Lower leg skin (tissue), 3 donors: ENCODE data around the gene CIAO2A.

ENCODE experiments used
- CTCF ChIP-seq, 3 donors: fragments of 450-650 bp; IDR thresholded peaks; one replicate each; pipeline ENCODE4 v1.5.1; 2016; ENCODE audit warnings: antibody characterized with exemption in 3 of 3, mild to moderate bottlenecking in 3 of 3, moderate library complexity in 2 of 3
- POLR2A ChIP-seq, 2 donors: fragments of 450-650 bp; IDR thresholded peaks; one replicate each; pipeline ENCODE4 v1.6.1; 2016 to 2017; ENCODE audit warnings: antibody characterized with exemption in 2 of 2, mild to moderate bottlenecking in 1 of 2, moderate library complexity in 1 of 2

- no peak for TF ChIP-seq CTCF (IDR thresholded peaks at IDR 0.05)
- TF ChIP-seq POLR2A (IDR thresholded peaks at IDR 0.05) = no peak
These were observed 10.9 kb downstream of the CIAO2A start for GRCh38 chr15:64082757-64083156.
